HG03045 (cell line): ENCODE measurements around the gene OSBPL3.
A peak's percentile ranks its signal among the peaks of the same experiment; 100 is the strongest.

Experiments used
- ATAC-seq: cut with Tn5 transposase; IDR thresholded peaks from one replicate; pipeline ENCODE4 v1.9.1; 2021; ENCODE audit warnings: mild to moderate bottlenecking, moderate library complexity; ENCODE audit not compliant: unreplicated experiment

Gene OSBPL3

DNA sequence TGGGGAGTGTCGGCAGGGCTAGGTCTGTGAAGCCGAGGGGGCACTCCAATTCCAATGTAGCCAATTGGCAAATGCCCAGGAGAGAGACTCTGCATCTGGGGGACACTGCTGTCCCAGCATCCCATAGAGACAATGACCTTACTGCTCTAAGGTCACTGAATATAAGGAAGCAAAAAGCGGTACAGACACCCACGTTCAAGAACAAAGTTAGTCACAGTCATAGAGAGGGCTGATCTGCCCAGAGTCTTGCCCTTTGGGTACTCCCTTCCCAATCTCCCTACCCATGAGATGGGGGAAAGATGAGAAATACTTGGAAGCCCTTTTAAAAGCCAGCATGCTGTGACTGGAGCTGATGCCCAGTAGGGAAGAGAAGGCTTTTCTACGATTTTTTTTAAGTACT is 146.4 kb downstream of the OSBPL3 start:
- ATAC-seq = no peak

- no peak for ATAC-seq
Observed at GRCh38 chr7:24831240-24831639, 148.7 kb downstream of the OSBPL3 start.

- no peak for ATAC-seq
Observed at GRCh38 chr7:24830440-24831050, 149.4 kb downstream of the OSBPL3 start.

GRCh38 chr7:24829787-24830186 is 150.2 kb downstream of the OSBPL3 start:
- ATAC-seq = no peak

DNA sequence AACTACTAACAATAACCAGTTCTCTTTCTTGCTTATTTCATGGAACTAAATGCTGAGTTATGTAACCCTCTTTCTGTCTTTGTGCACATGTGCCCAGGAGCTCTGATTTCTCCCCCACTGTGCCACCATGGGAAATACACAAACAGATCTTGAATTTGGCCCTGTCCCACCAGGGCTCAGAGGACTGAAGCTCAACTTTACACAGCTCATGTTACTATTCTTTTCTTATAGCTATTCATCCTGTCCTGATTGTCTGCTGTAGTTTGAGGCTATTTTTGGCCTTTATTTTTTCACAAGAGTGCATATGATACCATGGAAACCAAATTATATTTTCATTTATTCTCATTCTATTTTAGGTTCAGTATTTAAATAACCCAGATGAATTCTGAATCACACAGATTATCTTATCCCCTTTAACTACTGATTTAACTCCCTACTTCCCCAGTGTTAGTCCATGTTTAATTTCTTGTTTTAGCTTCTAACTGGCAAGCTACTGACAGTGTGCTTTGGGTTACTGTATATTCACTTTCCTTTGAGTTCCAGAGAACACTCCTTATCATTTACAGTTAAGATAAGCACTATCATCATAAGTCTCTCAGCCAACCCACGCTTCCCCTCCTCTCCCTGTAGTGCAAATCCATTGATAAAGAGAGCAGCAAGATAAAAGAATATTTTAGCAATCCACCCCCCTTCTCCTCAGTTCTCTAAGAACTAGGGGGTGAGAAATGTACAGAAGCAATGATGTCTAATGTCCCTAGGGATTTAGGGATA is 150.9 kb downstream of the OSBPL3 start:
- ATAC-seq = no peak

- no peak for ATAC-seq
Observed at GRCh38 chr7:24827589-24827988, 152.4 kb downstream of the OSBPL3 start.

- no peak for ATAC-seq
Observed at GRCh38 chr7:24827027-24827426, 153.0 kb downstream of the OSBPL3 start.

DNA sequence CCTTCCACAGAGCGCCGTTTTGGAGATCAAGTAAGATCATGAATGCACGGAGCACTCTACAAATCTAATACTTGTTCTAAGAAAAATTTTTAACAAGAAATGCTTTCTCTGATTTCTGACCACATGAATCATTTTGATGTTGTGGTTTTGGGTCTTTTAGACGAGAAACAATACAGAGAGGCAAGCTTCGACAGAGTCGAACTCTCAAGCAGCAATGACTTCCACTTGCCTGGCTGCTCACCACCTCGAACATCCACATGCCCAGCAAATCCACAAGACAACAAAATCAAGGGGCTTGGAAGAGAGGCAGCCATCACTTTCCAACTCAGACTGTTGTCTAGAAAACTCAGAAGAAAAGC is 153.3 kb downstream of the OSBPL3 start:
- no peak for ATAC-seq

GRCh38 chr7:24825931-24826661 is 153.9 kb downstream of the OSBPL3 start:
- no peak for ATAC-seq

DNA sequence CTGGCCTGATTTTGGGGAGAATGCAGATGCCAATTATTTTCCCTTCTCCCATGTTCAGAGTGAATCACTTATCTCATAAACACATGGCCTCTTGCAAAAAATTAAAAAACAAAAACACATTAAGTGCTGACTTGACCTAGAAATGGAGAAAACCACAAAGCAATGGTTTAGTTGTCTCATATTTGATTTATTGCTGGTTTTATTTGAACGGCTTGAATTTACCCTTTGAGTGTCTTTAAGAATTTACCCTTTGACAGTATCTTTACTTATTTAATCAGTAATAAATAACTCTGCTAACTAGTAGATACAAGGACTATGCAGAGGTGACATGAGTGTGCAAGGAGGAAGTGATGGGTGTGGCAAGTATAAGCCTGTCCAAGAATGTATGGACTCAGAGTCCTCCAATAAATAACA is 154.6 kb downstream of the OSBPL3 start:
- ATAC-seq = no peak

GRCh38 chr7:24824896-24825295 is 155.1 kb downstream of the OSBPL3 start:
- ATAC-seq = no peak

DNA sequence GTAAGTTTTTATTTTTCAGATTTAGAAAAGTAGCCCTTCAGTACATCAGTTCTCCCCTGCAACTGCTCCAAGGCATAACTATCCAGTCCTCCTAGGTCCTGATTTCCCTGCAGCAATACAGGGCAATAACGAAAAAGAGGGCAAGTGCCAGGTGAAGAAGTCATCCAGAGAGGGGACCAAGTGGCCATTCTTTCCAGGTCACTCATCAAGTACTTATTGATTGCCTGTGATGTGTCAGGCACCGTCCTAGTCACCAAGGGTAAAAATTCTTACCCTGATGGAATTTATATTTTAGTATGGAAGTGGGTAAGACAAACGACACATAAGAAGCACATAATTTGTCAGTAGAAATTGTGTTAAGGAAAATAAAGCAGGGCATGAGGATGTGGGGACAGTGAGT is 155.6 kb downstream of the OSBPL3 start:
- no peak for ATAC-seq

DNA sequence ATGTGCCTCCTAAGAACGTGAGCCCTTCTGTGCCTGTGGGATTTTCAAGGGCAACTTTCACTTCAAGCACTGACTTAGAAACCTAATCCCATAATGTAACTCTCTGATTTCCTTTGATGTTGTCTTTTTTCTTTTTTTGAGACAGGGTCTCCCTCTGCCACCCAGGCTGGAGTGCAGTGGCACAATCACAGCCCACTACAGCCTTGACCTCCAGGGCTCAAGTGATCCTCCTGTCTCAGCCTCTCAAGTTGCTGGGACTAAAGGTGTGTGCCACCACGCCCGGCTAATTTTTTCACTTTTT is 158.3 kb downstream of the OSBPL3 start:
- ATAC-seq = no peak

DNA sequence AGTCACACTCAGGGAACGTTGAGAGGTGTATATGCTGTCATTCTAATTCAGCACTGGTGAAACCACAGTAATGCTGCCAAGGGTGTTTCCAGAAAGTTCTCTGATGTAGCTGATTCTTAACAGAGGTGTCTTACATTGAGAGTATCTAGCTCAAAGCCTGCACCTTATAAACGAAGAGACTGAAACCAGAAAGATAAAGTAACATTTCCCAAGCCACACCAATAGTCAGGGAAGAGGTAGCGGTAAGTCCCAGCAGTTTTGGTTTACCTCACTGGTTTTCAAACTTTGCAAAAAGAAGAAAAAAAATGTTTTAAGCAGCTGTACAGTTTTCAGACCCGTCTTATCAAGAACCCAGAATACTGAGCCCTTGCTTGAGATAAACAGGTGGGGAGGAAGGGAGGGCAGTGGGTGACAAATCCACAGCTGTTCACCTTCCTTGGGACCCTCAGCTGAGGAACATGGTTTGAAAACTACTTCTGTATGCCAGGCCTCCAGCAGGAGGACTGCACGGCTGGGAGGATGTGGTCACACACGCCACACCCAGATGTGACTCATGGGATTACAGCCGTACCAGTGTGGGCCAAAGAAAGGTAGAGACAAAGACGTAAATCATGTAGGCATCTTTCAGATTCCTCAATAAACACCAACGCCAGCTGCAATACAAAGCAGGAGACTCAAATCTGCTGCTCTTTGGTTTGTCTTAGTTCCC is 158.8 kb downstream of the OSBPL3 start:
- ATAC-seq = peak; percentile 83

DNA sequence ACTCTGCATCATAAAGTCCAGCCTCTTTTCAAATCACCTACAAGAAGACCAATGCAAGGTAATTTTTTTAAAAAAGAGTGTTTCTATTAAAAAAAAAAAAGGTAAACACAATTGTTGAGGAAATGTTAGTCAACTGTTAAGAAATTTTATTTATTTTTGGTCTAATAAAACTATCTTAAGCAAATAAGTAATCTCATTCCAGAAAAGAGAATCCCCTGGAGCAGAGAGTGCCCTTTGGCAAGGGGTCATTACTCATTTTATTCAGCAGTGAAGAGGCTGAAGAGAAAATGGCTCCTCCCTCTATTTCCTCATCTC is 159.3 kb downstream of the OSBPL3 start:
- no peak for ATAC-seq

- ATAC-seq = peak; percentile 70
Observed at GRCh38 chr7:24819916-24820689, 159.9 kb downstream of the OSBPL3 start.

DNA sequence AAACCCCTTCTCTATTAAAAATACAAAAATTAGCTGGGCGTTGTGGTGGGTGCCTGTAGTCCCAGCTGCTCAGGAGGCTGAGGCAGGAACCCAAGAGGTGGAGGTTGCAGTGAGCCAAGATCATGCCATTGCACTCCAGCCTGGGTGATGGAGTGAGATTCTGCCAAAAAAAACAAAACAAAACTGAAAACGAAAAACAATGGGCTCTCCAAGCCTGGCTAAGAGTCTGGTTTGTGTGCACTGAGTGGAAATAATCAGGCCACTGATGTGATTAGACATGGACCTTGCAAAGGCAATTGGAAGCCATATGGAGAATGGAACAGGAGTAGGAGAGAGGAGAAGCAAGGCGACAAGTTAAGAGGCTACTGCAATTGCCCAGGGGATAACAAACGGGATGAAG is 162.6 kb downstream of the OSBPL3 start:
- no peak for ATAC-seq

DNA sequence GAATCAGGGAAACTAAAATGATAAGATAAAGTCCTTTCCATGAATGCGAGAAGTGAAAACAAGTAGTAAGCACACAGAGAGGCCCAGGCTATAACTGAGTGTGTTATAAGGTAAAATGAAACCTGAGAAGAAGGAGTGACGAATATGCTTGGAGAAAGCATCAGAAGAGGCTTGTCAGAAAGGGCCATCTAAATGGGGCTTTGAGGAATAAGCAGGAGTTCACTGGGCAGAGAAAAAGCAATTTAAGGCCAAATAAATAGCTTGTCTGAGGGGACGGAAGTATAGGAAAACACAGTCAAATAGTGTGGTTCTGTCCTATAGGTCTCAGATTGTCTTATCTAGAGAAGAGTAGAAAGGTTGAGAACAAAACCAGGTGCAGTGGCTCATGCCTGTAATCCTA is 163.1 kb downstream of the OSBPL3 start:
- ATAC-seq = no peak

DNA sequence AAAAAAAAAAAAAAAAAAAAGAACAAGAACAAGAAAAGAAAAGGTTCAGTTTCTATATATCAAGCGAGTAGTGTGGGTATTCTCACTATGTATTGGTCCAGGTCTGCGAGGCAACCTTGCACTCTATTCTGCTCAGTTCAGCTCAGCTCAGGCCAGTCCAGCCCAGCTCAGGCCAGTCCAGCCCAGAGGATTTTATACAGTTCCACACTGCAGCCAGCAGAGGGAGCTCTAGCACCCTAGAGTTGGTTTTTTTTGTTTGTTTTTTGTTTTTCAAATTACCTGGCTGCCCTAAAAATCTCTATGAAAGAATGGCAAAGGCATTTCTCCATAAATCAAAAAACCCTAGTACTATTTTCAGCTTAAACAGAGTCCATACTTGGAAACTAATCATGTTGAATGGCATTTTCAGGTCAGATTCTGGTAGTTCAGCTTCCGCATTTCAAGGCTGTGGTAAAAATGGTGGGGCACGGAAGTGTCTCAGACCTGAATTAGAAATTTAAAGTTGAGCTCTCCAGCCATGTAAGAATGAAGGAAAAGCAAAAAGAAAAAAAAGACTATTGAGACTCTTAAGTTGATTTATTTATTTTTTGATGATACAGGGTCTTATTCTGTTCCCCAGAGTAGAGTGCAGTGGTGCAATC is 167.6 kb downstream of the OSBPL3 start:
- no peak for ATAC-seq

DNA sequence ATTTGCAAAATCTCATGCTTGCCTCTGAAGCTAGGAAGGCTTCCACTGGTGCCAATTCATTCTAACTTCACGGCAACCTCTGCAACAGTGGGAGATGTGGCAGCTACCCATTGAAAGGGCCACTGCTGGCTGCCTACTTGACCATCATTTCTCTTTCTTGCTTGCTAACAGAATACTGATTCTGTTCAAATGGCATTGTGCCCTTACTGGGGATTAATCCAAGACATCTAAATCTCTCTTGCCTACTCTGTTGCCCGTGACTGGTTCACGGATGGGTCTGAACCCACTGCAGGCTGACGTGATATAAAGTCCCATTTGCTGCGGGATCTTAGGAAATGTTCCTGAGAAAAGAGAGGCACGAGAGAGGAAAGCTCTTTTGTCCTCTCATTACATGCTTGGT is 171.5 kb downstream of the OSBPL3 start:
- no peak for ATAC-seq

DNA sequence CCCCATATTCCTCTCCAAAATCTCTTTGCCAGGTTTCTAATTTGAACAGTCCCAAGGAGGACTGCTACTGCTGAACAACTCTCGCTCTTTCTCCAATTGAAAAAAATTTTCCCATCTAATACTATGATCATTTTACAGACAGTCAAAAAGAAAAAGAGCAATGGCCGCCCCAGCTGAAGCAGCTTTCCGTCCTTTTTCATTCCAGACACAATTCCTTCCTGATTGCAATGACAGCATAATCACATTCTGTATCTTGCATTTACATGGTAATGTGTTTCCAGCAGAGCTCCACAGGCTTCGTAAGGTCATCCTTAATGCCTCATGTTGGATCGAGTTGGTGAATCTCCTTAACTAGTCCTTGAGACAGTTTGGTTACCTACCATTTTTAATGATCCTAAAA is 177.7 kb downstream of the OSBPL3 start:
- ATAC-seq = no peak
